Esophagus mucosa (tissue), 1 donor: ENCODE measurements around the gene MRPL40. TPM values are rescaled to one million over a fixed set of nuclear protein-coding genes. Genes with fewer than 3 reads are reported as not detected.

Experiments
- ATAC-seq: fragments of 200-7000 bp; cut with Tn5 transposase; one replicate; pipeline ENCODE4 v1.9.1; 2020
- total RNA-seq: library from RNA; stranded (reverse); gene quantifications from one replicate; pipeline ENCODE4 v1.2.4, GENCODE V29; 2023
- donor health status: DM: yes; HTN: yes; CAD: no.

Gene MRPL40
- total RNA-seq, 1 donor from 2014 or later, result 26.4 TPM

GRCh38 chr22:19483481-19484244, 51.3 kb downstream of the MRPL40 start:
- ATAC-seq, result no peak

Other genes starting within 250 kb of the MRPL40 start
- gene CLTCL1, start 140.8 kb upstream of the MRPL40 start, total RNA-seq, result 6.8 TPM
- gene HIRA, start 812 bp upstream of the MRPL40 start, total RNA-seq, result 15.8 TPM
- 11.8 TPM for gene C22orf39, start 15.2 kb downstream of the MRPL40 start, total RNA-seq
- gene UFD1, start 46.6 kb downstream of the MRPL40 start, total RNA-seq, result 57.9 TPM
- 10.0 TPM for gene CDC45, start 47.4 kb downstream of the MRPL40 start, total RNA-seq
- gene CLDN5, start 91.9 kb downstream of the MRPL40 start, total RNA-seq, result 10.4 TPM